HepG2 (cell line): ENCODE data around the gene GLYR1. TPM values are rescaled to one million over a fixed set of nuclear protein-coding genes. Genes with fewer than 3 reads are reported as not detected.

ENCODE experiments used
- AKAP8 ChIP-seq: sonication (generic); formaldehyde crosslinking; IDR thresholded peaks from 2 replicates; pipeline ENCODE4 v1.5.1; 2020; ENCODE audit warnings: mild to moderate bottlenecking, missing genetic modification reagents
- BHLHE40 ChIP-seq: IDR thresholded peaks from 2 replicates; pipeline ENCODE4 v1.6.1; 2011; ENCODE audit warnings: low read length, improper control_type of control experiment
- CBX2 ChIP-seq, 2 experiments: fragments of 200-600 bp in 1 of 2; sonication (generic); formaldehyde crosslinking in 1 of 2; IDR thresholded peaks; 2 replicates each; pipeline versions ENCODE4 v1.7.0 to v1.8.1; 2018 to 2022; ENCODE audit warnings: low read depth in 2 of 2, low read length in 1 of 2, mild to moderate bottlenecking in 1 of 2, missing genetic modification reagents in 1 of 2
- CENPT ChIP-seq: sonication (generic); formaldehyde crosslinking; IDR thresholded peaks from 2 replicates; pipeline ENCODE4 v1.8.0; 2022; ENCODE audit warnings: low read depth, mild to moderate bottlenecking, moderate library complexity, missing genetic modification reagents
- HMGA1 ChIP-seq: sonication (generic); formaldehyde crosslinking; conservative IDR thresholded peaks from 2 replicates; pipeline ENCODE4 v1.4.0; 2020; ENCODE audit warnings: missing genetic modification reagents
- HNRNPLL ChIP-seq: fragments of 200-400 bp; formaldehyde crosslinking; IDR thresholded peaks from 2 replicates; pipeline ENCODE4 v1.6.1; 2017; ENCODE audit warnings: mild to moderate bottlenecking, low read depth, low read length; ENCODE audit not compliant: poor library complexity, severe bottlenecking
- MEIS1 ChIP-seq: sonication (generic); formaldehyde crosslinking; IDR thresholded peaks from 2 replicates; pipeline ENCODE4 v1.9.0; 2021; ENCODE audit warnings: mild to moderate bottlenecking, missing genetic modification reagents, moderate library complexity, borderline replicate concordance
- POLR2G ChIP-seq: fragments of 200-400 bp; formaldehyde crosslinking; IDR thresholded peaks from 2 replicates; pipeline ENCODE4 v1.6.1; 2018; ENCODE audit warnings: mild to moderate bottlenecking, low read depth, low read length, moderate library complexity
- STAG1 ChIP-seq: sonication (generic); formaldehyde crosslinking; IDR thresholded peaks from 2 replicates; pipeline ENCODE4 v1.4.0; 2020; ENCODE audit warnings: missing genetic modification reagents
- STAT5B ChIP-seq: sonication (generic); formaldehyde crosslinking; IDR thresholded peaks from 2 replicates; pipeline ENCODE4 v1.4.0; 2020; ENCODE audit warnings: missing genetic modification reagents
- YEATS4 ChIP-seq: sonication (generic); formaldehyde crosslinking; IDR thresholded peaks from 2 replicates; pipeline ENCODE4 v1.4.0; 2020; ENCODE audit warnings: missing genetic modification reagents, borderline replicate concordance
- ZNF121 ChIP-seq: sonication (generic); formaldehyde crosslinking; IDR thresholded peaks from 2 replicates; pipeline ENCODE4 v1.5.0; 2020; ENCODE audit warnings: mild to moderate bottlenecking, missing genetic modification reagents
- ZNF7 ChIP-seq: IDR thresholded peaks from 2 replicates; pipeline ENCODE4 v1.6.1; 2016; ENCODE audit warnings: missing biosample characterization, missing genetic modification reagents
- ZSCAN20 ChIP-seq: sonication (generic); formaldehyde crosslinking; IDR thresholded peaks from 2 replicates; pipeline ENCODE4 v1.4.0; 2020; ENCODE audit warnings: missing genetic modification reagents, mild to moderate bottlenecking, borderline replicate concordance
- polyA plus RNA-seq, 8 experiments: library from polyadenylated mRNA; depleted of rRNA in 3 of 8; stranded (reverse) in 7 of 8; unstranded in 1 of 8; fragments of >200 nt; fragmentation: Illumina TruSeq in 4 of 8; extraction: Trizol in 4 of 8; gene quantifications; 2 replicates each; pipeline versions ENCODE4 v1.2.1 to v1.2.3, GENCODE V29; 2011 to 2016; ENCODE audit warnings: low read depth in 4 of 8, missing spikeins in 1 of 8, mixed read lengths in 1 of 8; ENCODE audit not compliant: insufficient read depth in 1 of 8
- total RNA-seq, 5 experiments: library from RNA; depleted of rRNA; stranded (reverse); fragments of >200 nt; fragmentation: Illumina TruSeq; extraction: Trizol; gene quantifications; 2 replicates each; pipeline ENCODE4 v1.2.3, GENCODE V29; 2016; ENCODE audit warnings: low read depth in 1 of 5
- TF ChIP-seq, protein P1 (sequence below): sonication (generic); formaldehyde crosslinking; IDR thresholded peaks from 2 replicates; pipeline ENCODE4 v1.9.0; 2021; ENCODE audit warnings: mild to moderate bottlenecking, missing genetic modification reagents
- TF ChIP-seq, protein P2 (sequence below): IDR thresholded peaks from 2 replicates; pipeline ENCODE4 v1.6.1; 2016; ENCODE audit warnings: low read depth
- TF ChIP-seq, protein P3 (sequence below): sonication (generic); formaldehyde crosslinking; IDR thresholded peaks from 2 replicates; pipeline ENCODE4 v1.8.1; 2023; ENCODE audit warnings: missing genetic modification reagents, mild to moderate bottlenecking, borderline replicate concordance

GLYR1 gene
- total and polyA plus RNA-seq, 2 of the 13 experiments (the other 11 are each of a cell fraction or from before 2014, with no cell fraction given), result 28.3 to 48.7 TPM

DNA sequence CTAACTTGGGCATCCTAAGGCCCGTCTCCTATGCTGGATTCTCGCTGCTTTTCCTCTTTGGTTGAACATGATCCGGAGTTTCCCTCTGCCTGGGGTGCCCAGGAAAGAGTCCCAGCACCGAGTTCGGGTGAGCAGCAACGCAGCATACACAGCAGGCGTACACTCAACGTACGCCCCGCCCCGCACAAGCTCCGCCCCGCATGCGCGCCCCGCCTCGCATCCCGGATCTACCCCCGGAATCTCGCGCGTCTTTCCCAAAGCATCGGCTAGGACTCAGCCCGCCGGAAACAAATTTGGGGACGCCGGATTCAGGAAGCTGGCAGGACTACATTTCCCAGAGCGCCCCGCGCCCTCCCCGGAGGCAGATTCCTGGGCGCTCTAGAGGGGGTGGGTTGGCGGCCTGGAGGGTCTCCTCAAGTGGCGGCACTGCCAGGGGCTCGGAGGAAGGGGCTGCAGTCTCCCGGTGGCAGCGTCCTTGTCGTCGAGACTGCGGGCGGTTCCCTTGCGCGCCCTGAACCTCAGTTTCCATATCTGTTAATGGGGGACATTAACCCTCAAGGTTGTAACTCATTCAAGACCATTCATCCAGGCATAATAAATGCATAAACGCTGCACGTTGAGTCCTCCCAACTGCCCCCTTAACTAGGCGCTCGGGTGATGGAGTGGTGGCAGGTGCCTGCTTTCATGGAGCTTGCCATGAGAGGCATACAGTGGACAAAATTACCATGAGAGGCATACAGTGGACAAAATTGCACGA is 78.4 kb downstream of the GLYR1 start (continued):
- TF ChIP-seq, protein P1, sequence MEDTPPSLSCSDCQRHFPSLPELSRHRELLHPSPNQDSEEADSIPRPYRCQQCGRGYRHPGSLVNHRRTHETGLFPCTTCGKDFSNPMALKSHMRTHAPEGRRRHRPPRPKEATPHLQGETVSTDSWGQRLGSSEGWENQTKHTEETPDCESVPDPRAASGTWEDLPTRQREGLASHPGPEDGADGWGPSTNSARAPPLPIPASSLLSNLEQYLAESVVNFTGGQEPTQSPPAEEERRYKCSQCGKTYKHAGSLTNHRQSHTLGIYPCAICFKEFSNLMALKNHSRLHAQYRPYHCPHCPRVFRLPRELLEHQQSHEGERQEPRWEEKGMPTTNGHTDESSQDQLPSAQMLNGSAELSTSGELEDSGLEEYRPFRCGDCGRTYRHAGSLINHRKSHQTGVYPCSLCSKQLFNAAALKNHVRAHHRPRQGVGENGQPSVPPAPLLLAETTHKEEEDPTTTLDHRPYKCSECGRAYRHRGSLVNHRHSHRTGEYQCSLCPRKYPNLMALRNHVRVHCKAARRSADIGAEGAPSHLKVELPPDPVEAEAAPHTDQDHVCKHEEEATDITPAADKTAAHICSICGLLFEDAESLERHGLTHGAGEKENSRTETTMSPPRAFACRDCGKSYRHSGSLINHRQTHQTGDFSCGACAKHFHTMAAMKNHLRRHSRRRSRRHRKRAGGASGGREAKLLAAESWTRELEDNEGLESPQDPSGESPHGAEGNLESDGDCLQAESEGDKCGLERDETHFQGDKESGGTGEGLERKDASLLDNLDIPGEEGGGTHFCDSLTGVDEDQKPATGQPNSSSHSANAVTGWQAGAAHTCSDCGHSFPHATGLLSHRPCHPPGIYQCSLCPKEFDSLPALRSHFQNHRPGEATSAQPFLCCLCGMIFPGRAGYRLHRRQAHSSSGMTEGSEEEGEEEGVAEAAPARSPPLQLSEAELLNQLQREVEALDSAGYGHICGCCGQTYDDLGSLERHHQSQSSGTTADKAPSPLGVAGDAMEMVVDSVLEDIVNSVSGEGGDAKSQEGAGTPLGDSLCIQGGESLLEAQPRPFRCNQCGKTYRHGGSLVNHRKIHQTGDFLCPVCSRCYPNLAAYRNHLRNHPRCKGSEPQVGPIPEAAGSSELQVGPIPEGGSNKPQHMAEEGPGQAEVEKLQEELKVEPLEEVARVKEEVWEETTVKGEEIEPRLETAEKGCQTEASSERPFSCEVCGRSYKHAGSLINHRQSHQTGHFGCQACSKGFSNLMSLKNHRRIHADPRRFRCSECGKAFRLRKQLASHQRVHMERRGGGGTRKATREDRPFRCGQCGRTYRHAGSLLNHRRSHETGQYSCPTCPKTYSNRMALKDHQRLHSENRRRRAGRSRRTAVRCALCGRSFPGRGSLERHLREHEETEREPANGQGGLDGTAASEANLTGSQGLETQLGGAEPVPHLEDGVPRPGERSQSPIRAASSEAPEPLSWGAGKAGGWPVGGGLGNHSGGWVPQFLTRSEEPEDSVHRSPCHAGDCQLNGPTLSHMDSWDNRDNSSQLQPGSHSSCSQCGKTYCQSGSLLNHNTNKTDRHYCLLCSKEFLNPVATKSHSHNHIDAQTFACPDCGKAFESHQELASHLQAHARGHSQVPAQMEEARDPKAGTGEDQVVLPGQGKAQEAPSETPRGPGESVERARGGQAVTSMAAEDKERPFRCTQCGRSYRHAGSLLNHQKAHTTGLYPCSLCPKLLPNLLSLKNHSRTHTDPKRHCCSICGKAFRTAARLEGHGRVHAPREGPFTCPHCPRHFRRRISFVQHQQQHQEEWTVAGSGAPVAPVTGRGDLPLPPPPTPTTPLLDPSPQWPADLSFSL (CRISPR knock-in tag), result no peak
- TF ChIP-seq, protein P2, sequence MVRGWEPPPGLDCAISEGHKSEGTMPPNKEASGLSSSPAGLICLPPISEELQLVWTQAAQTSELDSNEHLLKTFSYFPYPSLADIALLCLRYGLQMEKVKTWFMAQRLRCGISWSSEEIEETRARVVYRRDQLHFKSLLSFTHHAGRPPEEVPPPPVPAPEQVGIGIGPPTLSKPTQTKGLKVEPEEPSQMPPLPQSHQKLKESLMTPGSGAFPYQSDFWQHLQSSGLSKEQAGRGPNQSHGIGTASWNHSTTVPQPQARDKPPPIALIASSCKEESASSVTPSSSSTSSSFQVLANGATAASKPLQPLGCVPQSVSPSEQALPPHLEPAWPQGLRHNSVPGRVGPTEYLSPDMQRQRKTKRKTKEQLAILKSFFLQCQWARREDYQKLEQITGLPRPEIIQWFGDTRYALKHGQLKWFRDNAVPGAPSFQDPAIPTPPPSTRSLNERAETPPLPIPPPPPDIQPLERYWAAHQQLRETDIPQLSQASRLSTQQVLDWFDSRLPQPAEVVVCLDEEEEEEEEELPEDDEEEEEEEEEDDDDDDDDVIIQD (CRISPR knock-in tag), result no peak
- TF ChIP-seq HNRNPLL (peak; percentile 96), BHLHE40 (no peak), POLR2G (peak; percentile 88), CBX2 (IDR thresholded peaks at IDR 0.05; ENCODE audit: low read depth, low read length) (no peak), CBX2 (CRISPR knock-in tag; IDR thresholded peaks at IDR 0.05; ENCODE audit: low read depth) (no peak), ZSCAN20 (CRISPR knock-in tag) (no peak), STAT5B (CRISPR knock-in tag) (no peak), ZNF7 (CRISPR knock-in tag) (no peak), STAG1 (CRISPR knock-in tag) (0 out of 2 replicates have a peak, but pooled peaks have one; percentile 14), HMGA1 (CRISPR knock-in tag) (no peak), CENPT (CRISPR knock-in tag) (no peak), MEIS1 (CRISPR knock-in tag) (no peak), YEATS4 (CRISPR knock-in tag) (peak; percentile 73), AKAP8 (peak; percentile 59; the same call in 1 of the 2 replicates), ZNF121 (no peak)
- TF ChIP-seq, protein P3, sequence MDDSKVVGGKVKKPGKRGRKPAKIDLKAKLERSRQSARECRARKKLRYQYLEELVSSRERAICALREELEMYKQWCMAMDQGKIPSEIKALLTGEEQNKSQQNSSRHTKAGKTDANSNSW, result no peak
